Tibial nerve (tissue), 4 donors: ENCODE results near the gene SLC39A11. TPM values are rescaled to one million over a fixed set of nuclear protein-coding genes. Genes with fewer than 3 reads are reported as not detected.

ENCODE experiments used
- DNase-seq, 2 donors: peaks; one replicate each; pipeline ENCODE4 v3.0.0-alpha.2; 2019; ENCODE audit warnings: low spot score in 2 of 2
- H3K27ac ChIP-seq, 4 donors: fragments of 200-600 bp; sonication (generic) in 3 of 4; one replicate each; pipeline ENCODE4 v1.5.1; 2017 to 2019; ENCODE audit warnings: mild to moderate bottlenecking in 1 of 4
- H3K27me3 ChIP-seq, 2 donors: fragments of 200-600 bp; sonication (generic) in 1 of 2; one replicate each; pipeline versions ENCODE4 v1.5.1 to v1.6.0; 2017 to 2019
- H3K36me3 ChIP-seq, 3 donors: fragments of 200-600 bp; sonication (generic); one replicate each; pipeline ENCODE4 v1.5.1; 2018 to 2019
- H3K4me1 ChIP-seq, 4 donors: fragments of 200-600 bp; sonication (generic) in 3 of 4; one replicate each; pipeline ENCODE4 v1.5.1; 2017 to 2019
- H3K4me3 ChIP-seq, 4 donors: fragments of 200-600 bp; sonication (generic) in 3 of 4; one replicate each; pipeline ENCODE4 v1.5.1; 2017 to 2019; ENCODE audit warnings: mild to moderate bottlenecking in 1 of 4, moderate library complexity in 1 of 4
- H3K9me3 ChIP-seq, 4 donors: fragments of 200-600 bp; sonication (generic) in 3 of 4; one replicate each; pipeline ENCODE4 v1.5.1; 2017 to 2019
- EP300 ChIP-seq, 2 donors: sonication (generic); formaldehyde crosslinking; IDR thresholded peaks; one replicate each; pipeline ENCODE4 v1.6.1; 2017; ENCODE audit warnings: antibody characterized with exemption in 2 of 2, mild to moderate bottlenecking in 1 of 2
- POLR2A ChIP-seq, 2 donors: fragments of 450-650 bp; IDR thresholded peaks; one replicate each; pipeline ENCODE4 v1.6.1; 2017; ENCODE audit warnings: antibody characterized with exemption in 2 of 2, mild to moderate bottlenecking in 2 of 2, moderate library complexity in 2 of 2
- WGBS, 2 donors: methylation state at CpG; one replicate each; pipeline ENCODE4 v1.1.5; 2018; 5-methylcytosine and 5-hydroxymethylcytosine counted together
- total RNA-seq, 4 donors: library from RNA; depleted of rRNA; stranded (reverse); fragments of >200 nt; gene quantifications; one replicate each; pipeline ENCODE4 v1.1.0, GENCODE V29; 2016
- TF ChIP-seq, protein P1 (sequence below), 5 experiments: fragments of 200-600 bp in 3 of 5; fragments of 450-650 bp in 2 of 5; sonication (generic) in 3 of 5; IDR thresholded peaks; one replicate each; pipeline ENCODE4 v1.5.1; 2016 to 2019; ENCODE audit warnings: antibody characterized with exemption in 5 of 5, mild to moderate bottlenecking in 3 of 5, moderate library complexity in 2 of 5

Gene SLC39A11
- total RNA-seq, 4 donors from 2014 or later: 19.9 to 48.4 (median 37.5) TPM

GRCh38 chr17:72927146-72927545 is 165.3 kb downstream of the SLC39A11 start:
- Histone ChIP-seq H3K4me1 (peaks cover 0 to 7% (median 0%) of the 10 kb centered on the region in 4 donors), H3K27ac (no peak overlapping the region), H3K9me3 (no peaks in the 10 kb centered on the region), H3K36me3 (no peaks in the 10 kb centered on the region), H3K4me3 (no peak overlapping the region), H3K27me3 (no peaks in the 10 kb centered on the region)
- WGBS, 2 donors: 95% methylated on average over 6 of the region's 6 CpGs
- no peak for TF ChIP-seq EP300 (IDR thresholded peaks at IDR 0.05)
- TF ChIP-seq POLR2A (IDR thresholded peaks at IDR 0.05): no peak
- TF ChIP-seq, protein P1, sequence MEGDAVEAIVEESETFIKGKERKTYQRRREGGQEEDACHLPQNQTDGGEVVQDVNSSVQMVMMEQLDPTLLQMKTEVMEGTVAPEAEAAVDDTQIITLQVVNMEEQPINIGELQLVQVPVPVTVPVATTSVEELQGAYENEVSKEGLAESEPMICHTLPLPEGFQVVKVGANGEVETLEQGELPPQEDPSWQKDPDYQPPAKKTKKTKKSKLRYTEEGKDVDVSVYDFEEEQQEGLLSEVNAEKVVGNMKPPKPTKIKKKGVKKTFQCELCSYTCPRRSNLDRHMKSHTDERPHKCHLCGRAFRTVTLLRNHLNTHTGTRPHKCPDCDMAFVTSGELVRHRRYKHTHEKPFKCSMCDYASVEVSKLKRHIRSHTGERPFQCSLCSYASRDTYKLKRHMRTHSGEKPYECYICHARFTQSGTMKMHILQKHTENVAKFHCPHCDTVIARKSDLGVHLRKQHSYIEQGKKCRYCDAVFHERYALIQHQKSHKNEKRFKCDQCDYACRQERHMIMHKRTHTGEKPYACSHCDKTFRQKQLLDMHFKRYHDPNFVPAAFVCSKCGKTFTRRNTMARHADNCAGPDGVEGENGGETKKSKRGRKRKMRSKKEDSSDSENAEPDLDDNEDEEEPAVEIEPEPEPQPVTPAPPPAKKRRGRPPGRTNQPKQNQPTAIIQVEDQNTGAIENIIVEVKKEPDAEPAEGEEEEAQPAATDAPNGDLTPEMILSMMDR (IDR thresholded peaks at IDR 0.05): no peak
- DNase-seq: no peak

DNA sequence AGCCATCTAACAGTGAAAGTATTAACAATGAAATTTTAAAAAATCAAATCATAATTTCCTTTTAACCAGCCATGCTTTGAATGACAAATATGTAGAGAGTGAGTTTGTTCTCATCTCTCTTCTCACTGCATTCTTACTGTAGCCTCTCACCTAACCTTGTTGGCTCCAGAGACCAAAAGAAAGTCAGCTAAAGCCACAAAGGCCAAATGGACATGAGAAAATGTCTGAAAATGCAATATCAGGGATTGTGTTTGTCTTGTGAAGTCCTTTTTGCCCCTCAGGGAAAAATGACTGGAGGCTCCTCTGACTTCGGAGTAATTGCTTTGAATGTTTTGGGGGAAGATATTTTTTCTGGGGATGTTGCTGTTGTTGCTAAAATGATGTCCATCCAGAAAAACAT is 166.3 kb downstream of the SLC39A11 start:
- H3K27me3 ChIP-seq: no peaks in the 10 kb centered on the region
- H3K4me1 ChIP-seq: peaks cover 0 to 7% (median 0%) of the 10 kb centered on the region in 4 donors
- H3K27ac ChIP-seq: no peak overlapping the region
- WGBS, 2 donors: 24 to 44% methylated on average over 1 of the region's 1 CpG
- no peaks in the 10 kb centered on the region for H3K9me3 ChIP-seq
- H3K4me3 ChIP-seq: no peak overlapping the region
- DNase-seq: no peak
- TF ChIP-seq POLR2A (IDR thresholded peaks at IDR 0.05) (no peak), EP300 (IDR thresholded peaks at IDR 0.05) (no peak)
- TF ChIP-seq, protein P1 (IDR thresholded peaks at IDR 0.05): no peak
- no peaks in the 10 kb centered on the region for H3K36me3 ChIP-seq

- Histone ChIP-seq H3K9me3 (no peaks in the 10 kb centered on the region), H3K27ac (no peak overlapping the region), H3K4me3 (no peak overlapping the region), H3K27me3 (no peaks in the 10 kb centered on the region), H3K4me1 (peaks cover 0 to 7% (median 0%) of the 10 kb centered on the region in 4 donors), H3K36me3 (no peaks in the 10 kb centered on the region)
- no peak for TF ChIP-seq POLR2A (IDR thresholded peaks at IDR 0.05)
- no peak for TF ChIP-seq EP300 (IDR thresholded peaks at IDR 0.05)
- TF ChIP-seq, protein P1 (IDR thresholded peaks at IDR 0.05): no peak
- WGBS, 2 donors: 82 to 87% methylated on average over 2 of the region's 2 CpGs
- DNase-seq: no peak
Measured at GRCh38 chr17:72924196-72924595, 168.3 kb downstream of the SLC39A11 start.

GRCh38 chr17:72922219-72922618 is 170.3 kb downstream of the SLC39A11 start:
- peaks cover 0 to 7% (median 0%) of the 10 kb centered on the region in 4 donors for H3K4me1 ChIP-seq
- DNase-seq: no peak
- peaks cover 0 to 15% (median 0%) of the 10 kb centered on the region in 3 donors for H3K36me3 ChIP-seq
- 63 to 64% methylated on average over 3 of the region's 3 CpGs for WGBS, 2 donors
- H3K27ac ChIP-seq: no peak overlapping the region
- no peaks in the 10 kb centered on the region for H3K9me3 ChIP-seq
- H3K27me3 ChIP-seq: no peaks in the 10 kb centered on the region
- TF ChIP-seq, protein P1 (IDR thresholded peaks at IDR 0.05): no peak
- no peak for TF ChIP-seq POLR2A (IDR thresholded peaks at IDR 0.05)
- TF ChIP-seq EP300 (IDR thresholded peaks at IDR 0.05): no peak
- H3K4me3 ChIP-seq: no peak overlapping the region

GRCh38 chr17:72921347-72922054 is 171.0 kb downstream of the SLC39A11 start:
- H3K4me3 ChIP-seq: no peak overlapping the region
- H3K27me3 ChIP-seq: no peaks in the 10 kb centered on the region
- peaks cover 0 to 16% (median 0%) of the 10 kb centered on the region in 3 donors for H3K36me3 ChIP-seq
- DNase-seq: no peak
- H3K9me3 ChIP-seq: no peaks in the 10 kb centered on the region
- TF ChIP-seq, protein P1 (IDR thresholded peaks at IDR 0.05): no peak
- TF ChIP-seq POLR2A (IDR thresholded peaks at IDR 0.05): no peak
- TF ChIP-seq EP300 (IDR thresholded peaks at IDR 0.05): no peak
- 90 to 91% methylated on average over 5 of the region's 5 CpGs for WGBS, 2 donors
- H3K27ac ChIP-seq: no peak overlapping the region
- H3K4me1 ChIP-seq: peaks cover 0 to 7% (median 0%) of the 10 kb centered on the region in 4 donors
